HG03469 (cell line): ENCODE data around the gene FHIT.

Experiments used
- ATAC-seq: cut with Tn5 transposase; IDR thresholded peaks from one replicate; pipeline ENCODE4 v1.9.1; 2021; ENCODE audit warnings: mild to moderate bottlenecking, moderate library complexity, moderate number of reproducible peaks; ENCODE audit not compliant: unreplicated experiment

FHIT gene

DNA sequence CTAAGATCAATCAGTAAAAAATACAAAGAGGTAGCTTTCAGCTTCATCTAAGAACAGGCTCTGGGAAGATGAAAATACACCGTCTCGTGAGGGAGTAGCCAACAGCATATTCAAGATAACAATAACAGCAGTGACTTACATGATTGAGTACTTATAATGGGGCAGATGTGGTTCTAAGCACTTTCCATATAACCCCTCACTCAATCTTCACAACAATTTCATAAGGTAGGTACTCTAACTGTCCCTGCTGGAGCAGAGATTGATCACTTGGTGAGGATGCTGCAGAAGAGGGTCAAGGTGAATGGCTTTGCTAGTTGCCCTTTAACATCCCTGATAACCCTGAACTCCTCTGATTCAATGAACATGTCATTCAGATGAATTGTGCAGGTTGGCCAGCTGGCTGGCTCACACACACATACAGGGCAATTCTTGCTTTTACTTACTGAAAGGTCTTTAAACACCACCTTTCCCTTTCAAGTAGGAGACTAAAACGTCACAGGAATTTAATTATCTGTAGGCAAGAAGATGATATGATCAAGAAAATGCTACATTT, 1217.3 kb downstream of the FHIT start:
- no peak for ATAC-seq

DNA sequence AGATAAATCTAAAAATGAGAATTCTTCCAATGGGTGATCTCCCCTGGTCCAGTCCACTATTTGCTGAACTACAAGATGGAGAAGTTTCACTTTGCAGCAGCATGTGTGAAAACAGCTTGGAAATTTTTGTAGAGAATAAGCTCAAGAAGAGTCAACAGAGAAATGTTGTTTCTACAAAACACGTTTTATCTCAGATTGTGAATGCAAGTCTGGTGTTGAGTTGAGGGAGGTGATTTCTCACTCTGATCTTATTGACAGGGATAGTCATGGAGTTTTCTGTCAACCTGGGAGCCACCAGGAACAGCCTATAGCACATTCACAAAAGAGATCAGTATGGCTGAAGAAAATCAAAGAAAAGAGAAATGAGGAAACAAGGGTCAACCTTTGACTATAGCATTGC, 1220.3 kb downstream of the FHIT start:
- no peak for ATAC-seq

DNA sequence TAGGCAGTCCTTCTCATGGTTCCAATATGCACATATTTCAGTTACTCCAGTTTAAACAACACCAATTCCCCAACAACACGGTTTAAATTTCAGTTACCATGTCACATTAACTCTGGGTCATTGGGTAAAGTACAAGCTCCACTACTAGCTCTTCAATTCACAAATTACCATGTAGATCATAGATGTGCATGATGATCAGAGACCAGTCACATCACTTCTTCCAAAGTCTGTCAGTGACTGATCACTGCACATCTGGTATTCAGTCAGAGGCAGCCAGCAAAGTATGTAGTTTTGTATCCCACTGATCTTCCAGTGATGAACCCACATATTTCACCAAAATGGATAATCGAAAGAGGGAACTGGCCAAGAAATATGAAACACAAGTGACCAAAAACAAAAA, 1223.0 kb downstream of the FHIT start:
- ATAC-seq = no peak

DNA sequence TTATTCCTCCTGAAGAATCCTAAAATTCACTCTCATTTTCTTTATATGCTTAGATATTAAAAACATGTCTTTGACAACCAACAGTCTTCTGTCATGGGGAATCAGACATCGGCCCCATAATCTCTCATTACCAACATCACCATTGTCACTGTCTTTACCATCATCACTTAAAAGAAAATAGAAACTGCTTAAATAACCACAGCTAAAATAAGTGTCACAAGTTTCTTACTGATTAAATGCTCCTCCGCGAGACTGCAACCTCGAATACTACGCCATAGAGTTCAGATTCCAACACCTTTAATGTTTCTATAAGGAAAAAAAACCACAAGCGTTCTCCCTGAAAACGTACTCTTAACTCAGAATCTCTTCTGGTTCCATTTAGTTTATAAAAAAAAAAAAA, 1223.9 kb downstream of the FHIT start:
- no peak for ATAC-seq

DNA sequence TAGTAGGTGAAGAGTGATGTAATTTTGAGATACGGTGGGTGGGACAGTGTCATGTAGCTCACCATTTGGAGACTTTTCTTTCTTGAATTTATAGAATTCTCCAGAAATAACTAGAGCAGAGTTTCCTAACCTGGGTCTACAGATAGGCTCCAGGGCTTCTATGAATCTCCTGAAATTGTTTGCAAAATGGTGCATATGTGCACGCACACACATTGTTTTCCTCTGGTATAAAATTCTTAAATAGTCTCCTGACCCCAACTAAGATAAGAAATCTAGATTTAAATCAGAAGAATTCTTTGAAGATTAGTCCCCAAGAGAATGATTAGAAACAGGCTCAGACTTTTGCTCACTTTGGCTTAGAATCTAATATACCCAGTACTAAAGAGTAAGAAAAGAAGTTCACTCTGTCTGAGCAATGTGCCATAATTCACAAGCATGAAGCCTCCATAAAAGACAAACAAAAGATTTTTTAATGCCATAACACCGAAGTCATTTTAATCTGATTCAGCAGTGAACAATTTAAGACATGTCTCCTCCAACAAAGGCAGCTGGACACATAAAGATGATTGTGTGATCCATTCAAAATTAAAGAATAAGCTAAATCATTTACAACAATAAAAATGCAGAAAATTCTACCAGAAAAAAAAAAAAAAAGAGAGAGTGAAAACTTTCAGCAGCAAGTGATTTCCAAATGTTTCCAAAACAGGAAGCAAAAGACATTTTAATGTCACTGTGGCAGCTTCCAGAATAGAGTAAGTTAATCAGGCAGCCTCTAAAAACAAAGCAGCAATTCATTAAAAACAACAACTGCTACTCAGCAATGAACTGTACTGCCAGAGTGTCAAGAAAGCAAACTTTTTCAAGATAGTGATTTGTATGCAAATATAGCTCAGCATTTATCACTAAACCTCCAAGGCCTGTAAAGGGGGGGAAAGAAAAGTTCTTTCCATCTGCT, 1225.9 kb downstream of the FHIT start:
- ATAC-seq = no peak

DNA sequence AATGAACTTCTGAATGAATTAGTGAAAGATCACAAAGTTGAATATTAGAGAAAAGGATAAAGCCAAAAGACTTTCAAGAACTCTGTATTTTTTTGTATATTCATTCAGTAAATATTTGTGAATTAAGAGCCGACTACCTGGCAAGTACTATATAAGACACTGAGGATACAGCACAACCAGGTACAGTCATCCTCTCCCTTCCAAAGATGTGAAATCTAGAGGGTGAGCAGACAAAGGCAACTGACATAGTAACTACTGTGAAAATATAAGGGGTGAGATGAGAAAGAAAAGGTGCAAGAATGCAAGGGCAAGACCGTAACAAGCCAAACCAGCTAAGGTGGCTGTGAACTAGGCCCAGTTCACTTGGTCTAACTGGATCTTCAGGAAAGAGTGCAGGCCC, 1226.9 kb downstream of the FHIT start:
- ATAC-seq = no peak

DNA sequence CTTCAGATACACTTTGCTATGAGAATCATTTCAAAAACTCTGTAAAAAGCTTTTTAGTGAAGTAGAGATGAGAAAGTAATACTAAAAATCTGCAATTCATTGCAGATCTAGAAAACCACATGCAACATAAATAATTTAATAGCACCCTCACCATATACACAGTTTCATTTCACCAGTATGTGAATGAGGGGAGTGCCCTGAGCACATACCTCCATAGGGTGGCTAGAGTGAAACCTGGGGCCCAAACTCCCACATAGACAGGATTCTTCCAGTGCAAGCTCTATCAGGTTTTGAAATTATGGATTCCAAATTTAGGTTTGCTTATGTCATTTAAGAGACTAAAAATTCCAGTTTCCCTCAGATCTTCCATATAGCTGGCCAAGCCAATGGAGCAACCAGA, 1228.1 kb downstream of the FHIT start:
- ATAC-seq = no peak

DNA sequence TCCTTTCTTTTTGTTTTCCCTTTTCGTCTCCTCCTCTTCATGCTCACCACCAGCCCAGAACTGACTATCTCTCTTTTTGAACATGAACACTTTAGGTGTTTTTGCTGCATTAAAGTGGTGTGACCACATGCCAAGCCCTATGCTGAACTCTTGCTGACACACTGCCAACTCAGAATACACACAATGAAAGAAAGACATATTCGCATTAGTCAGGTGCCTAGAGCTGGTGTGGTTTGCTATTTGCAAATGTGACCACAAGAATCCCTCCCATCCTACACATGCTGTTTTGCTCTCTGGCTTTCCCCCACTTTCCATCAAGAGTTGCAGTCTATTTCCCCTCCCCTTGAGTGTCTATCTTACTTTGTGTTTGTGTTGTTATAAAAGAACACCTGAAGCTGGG, 1233.6 kb downstream of the FHIT start:
- peak; percentile 77 for ATAC-seq

DNA sequence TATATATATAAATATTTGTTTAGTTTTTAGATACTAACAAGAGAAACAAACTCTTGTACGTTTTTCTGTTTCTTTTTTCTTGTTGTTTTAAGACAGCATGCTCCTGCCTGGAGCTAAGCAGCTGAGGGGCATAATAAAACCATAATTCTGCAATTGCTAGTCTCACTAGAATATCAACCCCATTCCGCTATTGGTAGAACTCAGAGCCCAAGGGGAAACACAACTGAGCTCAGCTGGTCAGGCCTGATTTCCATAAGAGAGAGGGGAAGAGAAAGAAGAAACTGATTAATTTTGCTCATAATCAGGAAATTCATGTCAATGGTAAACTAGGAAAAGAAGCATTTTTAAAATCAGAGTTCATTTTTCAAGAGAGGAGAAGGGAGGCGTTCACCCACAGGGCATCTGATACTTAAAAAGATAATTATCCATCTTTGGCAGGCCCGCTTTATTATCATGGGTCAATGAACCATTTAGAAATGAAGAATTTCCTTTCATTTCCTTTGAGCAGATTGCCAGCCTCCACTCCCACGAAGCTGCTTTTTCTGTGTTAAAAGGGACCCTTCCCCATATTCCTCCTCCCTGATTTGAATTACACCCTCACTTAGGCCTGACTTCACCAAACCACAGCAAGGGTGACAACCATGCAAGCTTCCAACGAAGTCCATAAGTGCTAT, 1236.1 kb downstream of the FHIT start:
- ATAC-seq = no peak

DNA sequence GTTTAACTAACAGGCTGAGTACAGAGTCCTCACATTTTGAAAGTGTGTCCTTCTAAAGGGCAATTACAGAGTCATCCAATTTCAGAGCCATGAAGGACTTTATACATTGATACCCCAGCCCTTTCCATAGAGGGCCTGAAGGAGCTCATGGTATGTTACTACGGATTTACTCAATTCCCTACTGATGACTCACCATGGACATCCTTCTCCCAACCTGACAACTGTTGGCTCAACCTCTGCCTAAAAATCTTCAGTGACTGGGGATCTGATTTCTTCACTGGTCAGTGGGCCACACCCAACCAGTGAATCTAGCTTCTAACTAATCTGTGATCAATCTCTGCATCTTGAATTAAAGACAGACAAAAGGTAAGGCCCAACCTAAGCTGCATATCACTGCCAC, 1238.0 kb downstream of the FHIT start:
- no peak for ATAC-seq

DNA sequence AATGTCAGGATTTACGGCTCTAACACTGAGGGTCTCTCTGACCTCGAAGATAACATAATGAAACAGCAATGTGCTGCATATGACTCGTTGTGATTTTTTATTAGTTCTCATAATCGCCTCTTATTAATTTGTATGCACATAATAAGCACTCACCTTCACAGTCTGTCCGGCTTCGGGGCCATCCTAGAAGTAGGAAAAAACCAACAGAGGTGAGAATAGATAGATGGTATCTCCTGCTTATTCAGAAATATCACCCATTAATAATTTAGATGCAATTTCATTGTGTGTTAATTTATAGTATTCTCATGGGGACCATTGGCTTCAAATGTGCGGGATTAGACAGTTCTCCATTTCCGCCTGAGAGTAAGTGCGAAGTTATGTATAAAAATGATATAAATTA, 1240.0 kb downstream of the FHIT start:
- ATAC-seq = no peak

DNA sequence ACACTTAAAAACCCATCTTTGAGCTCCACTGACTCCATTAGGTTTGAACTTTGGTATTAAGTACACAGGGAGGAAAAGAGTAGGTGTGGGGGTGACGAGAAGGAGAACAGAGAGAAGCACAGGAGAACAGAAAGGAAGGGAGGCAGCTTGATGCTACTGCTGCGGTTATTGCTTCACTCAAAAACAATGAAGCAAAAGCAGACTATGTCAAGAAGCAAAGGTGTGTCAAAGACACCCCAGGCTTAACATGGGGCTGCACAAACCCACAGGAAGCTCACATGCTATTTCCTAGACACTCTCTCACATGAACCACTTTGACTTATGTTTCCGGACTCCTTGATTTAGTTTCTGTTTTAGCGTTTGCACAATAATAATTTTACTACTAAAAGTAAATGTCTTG, 1240.5 kb downstream of the FHIT start:
- peak; percentile 98 for ATAC-seq

DNA sequence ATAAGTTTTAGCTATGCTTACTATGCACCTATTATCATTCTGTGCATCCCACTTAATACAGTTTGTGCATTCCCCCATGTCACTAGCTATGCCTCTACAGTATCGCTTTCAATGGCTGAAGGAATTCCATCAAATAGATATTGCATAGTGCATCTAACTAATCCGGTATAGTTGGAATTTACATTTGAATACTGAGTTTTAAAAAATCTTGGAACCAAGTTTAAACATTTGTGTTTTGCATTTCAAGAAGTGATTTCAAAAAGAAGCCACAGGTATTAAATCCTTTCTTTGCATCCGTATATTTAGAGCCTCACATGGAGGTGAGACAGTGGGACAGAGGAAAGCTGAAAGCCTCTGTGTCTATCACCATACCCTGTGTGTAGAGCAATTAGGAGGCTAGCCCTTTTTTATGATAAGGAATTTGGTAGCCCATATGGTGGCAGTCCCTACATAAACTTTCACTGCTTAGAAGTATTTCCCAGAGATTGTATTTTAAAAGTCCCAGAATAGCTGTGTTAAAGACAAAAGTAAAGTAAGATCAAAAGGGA, 1241.2 kb downstream of the FHIT start:
- no peak for ATAC-seq

DNA sequence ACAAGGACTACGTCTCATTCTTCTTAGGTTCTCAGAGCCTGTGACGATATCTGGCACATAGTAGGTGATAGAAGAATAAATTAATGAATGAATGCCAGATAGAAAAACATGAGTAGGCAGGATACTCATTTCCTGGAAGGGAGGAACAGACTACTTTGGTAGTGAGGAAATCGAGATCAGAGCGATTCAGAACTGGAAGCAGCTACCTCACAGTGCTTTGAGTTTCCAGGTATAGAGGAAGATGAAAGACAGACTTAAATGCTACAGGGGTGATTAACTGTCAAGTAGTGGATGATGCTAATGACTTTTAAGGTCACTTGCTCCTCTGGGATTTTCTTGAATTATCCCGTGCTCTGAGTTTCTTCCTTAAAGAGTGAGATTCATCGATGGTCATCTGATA, 1249.9 kb downstream of the FHIT start:
- no peak for ATAC-seq

DNA sequence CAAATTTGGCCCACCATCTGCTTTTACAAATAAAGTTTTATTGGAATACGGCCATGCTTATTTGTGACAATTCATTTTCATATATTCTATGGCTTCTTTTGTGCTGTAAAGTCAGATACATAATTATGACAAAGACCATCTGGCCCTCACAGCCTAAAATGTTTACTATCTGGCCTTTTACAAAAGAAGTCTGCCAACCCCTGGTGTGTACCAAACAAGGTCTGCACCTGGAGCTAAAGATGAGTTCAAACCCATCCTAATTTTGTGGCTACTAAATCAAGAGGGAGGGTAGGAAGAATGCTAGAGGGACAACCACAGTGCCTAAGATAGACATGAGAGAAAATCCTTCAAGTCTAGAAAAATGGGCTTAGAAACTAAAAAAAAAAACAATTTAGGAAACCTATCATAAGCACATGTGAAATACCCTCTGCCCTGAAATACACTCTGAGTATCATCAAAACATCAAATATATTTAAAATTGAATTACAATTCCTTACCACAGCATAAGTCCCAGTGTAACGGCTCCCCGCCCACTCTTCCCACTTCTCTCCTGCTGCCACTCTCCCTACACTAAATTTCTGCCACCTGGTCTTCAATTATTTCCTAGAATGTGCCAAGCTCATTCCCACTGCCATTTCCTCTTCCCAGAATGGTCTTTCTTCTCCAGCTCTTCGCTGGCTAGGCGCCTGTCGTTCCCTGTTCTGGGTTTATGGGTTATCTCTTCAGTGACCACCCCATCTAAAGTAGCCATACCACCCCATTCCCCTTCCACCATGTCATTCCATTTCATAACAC, 1250.7 kb downstream of the FHIT start:
- no peak for ATAC-seq

DNA sequence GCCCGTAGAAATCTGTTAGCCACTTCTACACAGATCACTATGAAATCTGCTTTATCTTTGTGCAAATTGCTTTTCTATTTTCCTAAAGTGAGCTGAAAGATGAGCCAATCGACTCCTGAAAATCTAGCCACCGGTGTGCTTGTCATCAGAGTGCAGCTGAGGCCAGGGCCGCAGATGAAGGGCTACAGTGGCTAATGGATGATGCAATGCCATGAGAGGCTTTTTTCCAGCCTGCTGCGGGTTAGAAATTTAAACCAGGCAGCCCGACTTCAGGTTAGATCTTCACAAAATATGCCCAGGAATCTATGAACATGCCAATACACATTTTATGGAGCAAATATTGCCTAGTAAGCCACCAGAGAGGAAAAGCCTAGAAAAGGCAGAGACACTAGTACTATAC, 1253.2 kb downstream of the FHIT start:
- ATAC-seq = no peak

DNA sequence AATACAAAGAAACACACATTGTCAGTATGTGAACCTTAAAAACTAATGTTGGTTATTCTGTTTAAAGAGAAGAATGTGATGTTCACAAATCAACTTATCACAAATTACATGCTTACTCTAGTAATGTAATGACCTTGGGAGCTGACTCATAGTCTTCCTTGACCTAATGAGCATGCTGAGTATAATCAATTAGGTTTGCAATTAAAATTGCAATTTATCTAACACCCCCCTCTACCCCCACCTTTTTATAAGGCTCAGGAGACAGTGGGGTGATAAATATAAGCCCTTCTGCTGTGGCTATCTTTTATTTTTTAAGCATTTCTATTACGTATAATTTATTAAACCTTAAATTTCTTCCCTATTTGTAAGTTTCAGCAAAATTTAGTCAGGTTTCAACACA, 1253.7 kb downstream of the FHIT start:
- no peak for ATAC-seq

DNA sequence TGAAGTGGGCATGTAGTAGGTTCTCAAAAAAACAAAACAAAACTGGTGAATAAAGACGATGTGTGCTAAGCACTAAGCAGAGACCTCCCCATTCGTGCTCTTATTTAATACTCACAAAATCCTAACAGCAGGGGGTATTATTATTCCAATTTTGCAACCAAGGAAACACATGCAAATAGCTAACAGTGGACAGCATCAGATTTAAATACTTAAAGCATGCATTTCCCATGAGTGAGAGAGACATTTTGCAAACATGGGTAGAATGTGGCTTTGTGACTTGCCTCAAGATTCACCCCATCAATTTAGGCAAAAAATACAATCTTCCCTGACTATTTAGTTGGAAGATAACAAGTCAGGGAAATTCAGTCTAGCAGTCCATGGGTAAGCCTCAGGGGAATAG, 1255.2 kb downstream of the FHIT start:
- no peak for ATAC-seq

DNA sequence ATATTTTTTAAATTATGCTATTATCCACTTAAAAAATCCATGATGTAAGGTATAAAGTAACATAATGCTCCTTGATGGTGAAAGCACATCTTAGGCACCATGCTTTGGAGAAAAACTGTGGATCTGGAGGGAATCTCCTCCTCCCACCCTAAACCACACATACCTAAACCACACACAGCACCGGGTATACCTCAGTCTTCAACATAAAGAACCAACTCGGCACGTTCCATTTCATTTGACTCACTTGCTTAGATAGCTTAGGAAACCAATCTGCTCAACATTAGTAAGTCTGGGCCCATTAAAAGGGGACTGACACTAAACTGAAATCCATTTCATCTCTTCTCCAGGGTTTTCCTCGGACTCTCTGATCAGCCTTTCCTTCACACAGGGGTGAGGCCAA, 1255.7 kb downstream of the FHIT start:
- ATAC-seq = no peak

DNA sequence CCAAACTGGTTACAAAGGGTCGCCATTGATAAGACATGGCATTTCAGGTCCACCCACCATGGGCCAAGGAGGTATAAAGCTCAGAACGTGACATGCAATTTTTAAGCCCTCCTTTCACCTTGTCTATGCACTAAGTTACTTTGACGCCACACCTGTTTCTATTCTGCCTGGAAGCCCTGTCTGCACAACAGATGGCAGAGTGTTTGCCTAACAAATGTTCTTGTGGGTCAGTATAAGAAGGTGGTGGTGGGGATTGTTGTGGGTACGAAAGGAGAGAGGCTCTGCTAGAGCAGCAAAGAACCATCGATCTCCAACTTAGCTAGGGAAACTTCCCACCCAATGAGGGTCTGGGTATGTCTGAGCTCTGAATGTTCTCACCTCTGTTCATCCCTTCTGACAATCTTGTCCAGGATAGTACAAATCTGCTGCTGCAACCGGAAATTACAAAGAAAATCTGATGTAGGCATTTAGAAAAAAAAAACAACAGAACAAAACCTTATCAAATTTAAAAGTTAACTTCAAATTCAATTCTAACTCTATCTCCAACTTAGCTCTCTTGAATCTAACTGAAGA, 1256.4 kb downstream of the FHIT start:
- no peak for ATAC-seq

DNA sequence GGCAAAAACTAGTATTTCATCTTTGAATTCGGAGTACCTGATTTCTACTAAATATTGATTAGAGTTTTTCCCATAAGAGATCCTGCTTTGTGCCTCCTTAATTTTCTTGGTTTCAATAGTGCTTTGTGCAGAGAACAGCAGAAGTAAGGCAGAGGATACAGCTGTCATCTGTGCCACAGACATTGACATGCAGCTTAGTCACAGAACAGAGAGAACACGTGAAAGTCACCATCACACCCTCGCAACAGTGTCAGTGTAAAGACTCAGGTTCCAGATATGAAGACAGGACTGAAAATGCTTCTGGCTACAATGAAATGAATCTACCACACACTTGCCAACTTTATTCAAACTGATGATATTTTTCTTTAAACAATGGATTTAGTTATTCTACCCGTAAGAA, 1258.7 kb downstream of the FHIT start:
- no peak for ATAC-seq
